ENCODE measurements around the gene RASA3.
"Not testable (repeated sequence)": the region's sequence is repeated elsewhere in the genome, so short reads cannot be mapped to it uniquely, and the experiment has no call there.

The RASA3 gene

GRCh38 chr13:113996912-113997745, 135.3 kb downstream of the RASA3 start:
- DNase-seq: no peak

- no peak for DNase-seq
These were observed 136.1 kb downstream of the RASA3 start for GRCh38 chr13:113996081-113996911.

GRCh38 chr13:113995051-113995601, 137.3 kb downstream of the RASA3 start:
- DNase-seq: no peak

DNA sequence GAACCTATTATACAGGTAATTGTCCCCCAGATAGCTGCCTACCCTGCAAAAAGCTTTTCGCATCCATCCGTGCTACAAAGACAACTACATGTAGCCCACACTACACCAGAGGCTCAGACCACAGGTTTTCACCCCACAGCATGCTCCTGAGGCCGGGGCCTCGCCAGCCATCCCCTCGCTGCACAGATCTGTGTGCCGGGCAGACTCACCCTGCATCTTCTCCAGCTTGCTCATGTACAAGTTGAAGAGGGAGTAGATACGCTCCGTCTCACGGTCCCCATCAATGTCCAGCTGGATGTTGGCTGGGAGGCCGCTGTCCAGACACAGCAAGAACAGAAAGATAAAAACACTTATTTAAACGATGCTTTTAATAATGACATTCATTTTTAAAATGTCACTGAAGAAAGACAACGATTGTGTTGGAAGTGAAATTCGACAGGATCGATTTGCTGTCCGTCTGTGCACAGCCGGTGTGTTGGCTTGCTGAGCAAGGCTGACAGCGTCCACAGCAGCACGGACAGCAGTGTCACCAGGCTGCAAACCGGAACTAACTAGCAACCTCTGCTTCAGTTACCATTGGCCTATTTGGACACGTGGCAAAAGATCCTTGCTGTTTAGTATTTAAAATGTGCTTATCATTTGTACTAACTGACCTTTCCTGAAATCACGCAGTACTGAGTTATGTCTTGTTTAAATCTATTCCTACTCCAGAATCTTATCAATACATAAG, 140.0 kb downstream of the RASA3 start:
- DNase-seq: no peak

GRCh38 chr13:113991676-113992179, 140.7 kb downstream of the RASA3 start:
- DNase-seq: no peak

DNA sequence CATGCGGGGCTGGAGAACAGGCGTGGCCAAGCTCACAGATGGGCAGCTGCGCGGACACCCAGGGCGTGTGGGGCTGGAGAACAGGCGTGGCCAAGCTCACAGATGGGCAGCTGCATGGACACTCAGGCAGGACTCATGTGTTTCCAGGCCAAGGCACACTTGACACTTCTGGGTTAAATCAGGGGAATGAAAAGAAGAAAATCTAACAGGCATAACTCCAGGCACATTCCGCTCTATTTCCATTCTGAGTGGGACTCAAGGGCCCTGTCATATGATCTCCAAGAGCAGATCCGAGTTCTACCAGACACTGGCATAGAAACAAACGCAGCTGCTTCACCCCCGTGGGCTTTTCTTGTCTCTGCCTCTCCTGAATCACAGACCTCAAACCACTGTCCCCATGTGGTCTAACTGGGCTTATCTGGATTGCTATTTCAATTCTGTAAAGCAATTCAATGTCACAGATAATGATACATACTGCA, 141.2 kb downstream of the RASA3 start:
- DNase-seq: no peak

GRCh38 chr13:113990321-113990837, 142.0 kb downstream of the RASA3 start:
- no peak for DNase-seq

DNA sequence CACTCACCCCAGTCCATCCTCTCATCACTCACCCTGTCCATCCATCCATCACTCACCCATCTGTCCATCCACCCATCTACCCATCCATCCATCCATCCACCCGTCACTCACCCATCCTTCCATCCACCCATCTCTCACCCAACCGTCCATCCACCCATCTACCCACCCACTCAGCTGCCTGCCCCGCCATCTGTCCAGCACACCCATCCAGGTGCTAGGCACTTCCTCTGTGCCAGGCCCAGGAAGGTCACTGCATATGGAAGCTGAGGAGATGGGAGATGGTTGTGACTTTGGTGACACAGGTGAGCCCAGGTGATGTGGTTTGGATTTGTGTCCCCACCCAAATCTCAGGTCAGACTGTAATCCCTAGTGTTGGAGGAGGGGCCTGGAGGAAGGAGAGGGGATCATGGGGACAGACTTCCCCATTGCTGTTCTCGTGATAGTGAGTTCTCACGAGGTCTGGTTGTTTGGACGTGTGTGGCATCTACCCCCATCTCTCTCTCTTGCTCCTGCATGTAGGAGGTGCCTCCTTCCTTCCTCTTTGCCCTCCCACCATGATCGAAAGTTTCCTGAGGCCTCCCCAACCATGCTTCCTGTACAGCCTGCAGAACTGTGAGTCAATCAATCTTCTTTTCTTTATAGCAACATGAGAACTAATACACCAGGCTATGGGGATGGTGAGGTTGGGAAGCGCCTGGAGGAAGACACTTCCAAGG, 142.7 kb downstream of the RASA3 start:
- no peak for DNase-seq

- not testable (repeated sequence) for DNase-seq
These were observed 143.6 kb downstream of the RASA3 start for GRCh38 chr13:113988859-113989258.

- no peak for DNase-seq
These were observed 150.1 kb downstream of the RASA3 start for GRCh38 chr13:113982296-113982661.

DNA sequence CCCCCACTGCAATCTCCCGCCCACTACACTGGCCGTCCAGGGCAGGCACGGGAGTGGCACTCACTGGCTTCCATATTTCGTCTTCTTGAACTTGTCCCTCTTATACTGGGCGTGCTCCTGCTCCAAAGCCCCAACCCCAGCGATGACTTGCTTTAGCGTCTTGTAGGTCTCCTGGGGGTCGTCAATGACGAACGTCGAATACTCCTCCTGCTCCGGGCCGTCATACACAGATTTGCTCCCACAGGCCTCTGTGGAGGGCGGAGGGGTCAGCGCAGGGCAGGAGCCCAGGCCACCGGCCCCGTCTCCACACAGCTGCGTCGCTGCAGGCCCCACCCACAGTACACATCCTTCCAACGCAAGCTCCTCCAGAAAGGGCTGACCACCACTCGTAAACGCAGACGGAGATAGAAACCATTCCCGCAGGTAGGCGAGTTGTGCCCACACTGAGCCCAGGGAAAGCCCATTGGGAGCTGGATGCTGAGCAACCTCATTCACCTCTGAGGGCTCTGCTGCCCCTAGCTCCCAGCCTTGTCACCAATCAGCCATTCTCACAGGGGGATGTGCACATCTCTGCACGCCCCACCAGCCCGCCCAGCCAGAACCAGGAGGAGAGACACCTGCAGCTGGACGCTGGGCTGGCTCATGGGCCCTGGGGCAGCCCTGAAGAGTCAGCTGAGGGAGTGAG, 150.7 kb downstream of the RASA3 start:
- no peak for DNase-seq

GRCh38 chr13:113981194-113981605, 151.2 kb downstream of the RASA3 start:
- no peak for DNase-seq

DNA sequence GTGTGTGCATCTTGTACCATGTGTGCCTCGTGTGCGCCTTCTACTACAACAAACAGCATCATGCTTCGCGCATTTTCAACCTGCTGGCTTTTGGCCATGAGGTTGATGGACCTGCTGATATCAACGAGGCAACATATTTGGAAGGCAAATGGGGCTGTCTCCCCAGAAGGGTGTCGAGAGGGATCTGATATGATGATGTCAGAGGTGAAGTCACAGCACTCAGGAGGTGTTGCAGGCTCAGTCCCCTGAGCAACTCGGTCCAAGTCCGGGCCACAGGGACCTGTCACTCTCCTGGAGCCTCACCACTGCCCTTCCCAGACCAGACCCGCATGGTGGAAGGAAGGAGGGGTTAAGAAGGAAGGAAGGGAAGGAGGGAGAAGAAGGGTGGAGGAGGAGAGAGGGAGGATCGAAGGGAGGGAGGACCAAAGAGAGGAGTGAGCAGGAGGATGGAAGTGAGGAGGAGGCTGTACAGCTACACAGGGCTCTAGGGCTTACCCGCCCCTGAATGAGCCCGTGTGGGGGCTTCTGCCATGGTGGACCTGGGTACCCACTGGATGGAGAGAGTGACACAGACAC, 151.8 kb downstream of the RASA3 start:
- DNase-seq: no peak

DNA sequence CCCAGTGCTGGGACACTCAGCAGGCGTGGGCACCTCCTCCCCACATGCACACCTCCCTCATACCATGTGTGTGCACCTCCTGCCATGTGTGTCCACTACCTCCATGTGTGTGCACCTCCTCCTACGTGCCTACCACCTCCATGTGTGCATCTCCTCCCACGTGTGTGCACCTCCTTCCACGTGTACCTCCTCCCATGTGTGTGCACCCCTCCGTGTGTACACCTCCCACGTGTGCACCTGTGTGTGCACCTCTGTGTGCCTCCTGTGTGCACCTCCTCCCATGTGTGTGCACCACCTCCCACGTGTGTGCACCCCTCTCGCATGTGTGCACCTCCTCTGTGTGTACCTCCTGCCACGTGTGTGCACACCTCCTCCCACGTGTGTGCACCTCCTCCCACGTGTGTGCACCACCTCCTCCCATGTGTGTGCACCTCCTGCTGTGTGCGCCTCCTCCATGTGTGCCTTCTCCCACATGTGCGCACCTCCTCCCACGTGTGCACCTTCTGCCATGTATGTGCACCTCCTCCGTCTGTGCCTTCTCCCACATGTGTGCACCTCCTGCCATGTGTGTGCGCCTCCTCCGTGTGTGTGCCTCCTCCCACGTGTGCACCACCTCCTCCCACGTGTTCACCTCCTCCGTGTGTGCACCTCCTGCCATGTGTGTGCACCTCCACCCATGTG, 152.5 kb downstream of the RASA3 start:
- no peak for DNase-seq

GRCh38 chr13:113978741-113979481, 153.5 kb downstream of the RASA3 start:
- DNase-seq: no peak

- no peak for DNase-seq
These were observed 154.4 kb downstream of the RASA3 start for GRCh38 chr13:113977976-113978375.

DNA sequence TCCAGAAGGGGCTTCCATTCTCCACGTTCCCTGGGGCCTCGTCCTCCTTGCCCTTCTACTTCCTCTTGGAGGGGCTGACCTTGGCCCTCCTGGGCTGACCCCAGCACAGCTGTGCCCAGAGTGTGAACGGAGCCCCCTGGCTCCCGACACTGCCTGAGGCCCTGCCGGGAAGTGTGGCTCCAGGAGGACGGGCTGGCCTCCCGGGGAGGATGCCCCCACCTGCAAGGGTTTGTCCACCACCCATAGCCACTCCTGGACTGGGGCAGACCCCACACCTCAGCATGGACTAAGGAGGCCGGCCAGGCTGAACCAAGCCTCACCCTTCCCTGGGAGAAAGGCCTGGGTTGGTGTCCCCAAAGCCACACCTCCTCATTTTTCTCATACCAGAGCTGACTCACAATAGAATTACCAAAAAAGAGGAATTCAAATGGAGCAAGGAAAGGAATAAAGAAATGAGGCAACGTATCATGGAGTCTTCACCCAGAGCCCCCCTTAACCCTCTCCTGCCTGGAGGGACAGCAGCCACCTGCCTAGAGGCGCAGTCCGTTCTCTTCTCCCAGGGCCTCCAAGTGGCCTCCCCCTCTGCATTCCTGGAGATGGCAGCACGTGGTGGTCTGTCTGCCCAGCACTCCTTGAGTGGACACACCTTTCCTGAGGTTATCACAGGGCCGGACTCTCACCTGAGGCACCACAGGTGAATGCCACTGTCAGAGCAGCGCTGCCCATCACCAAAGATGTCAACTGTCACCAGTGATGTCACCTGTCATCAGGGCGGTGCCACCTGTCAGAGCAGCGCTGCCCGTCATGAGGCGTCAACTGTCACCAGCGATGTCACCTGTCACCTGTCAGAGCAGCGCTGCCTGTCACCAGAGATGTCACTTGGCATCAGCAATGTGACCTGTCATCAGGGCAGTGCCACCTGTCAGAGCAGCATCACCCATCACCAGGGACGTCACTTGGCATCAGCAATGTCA, 155.4 kb downstream of the RASA3 start:
- DNase-seq: no peak

DNA sequence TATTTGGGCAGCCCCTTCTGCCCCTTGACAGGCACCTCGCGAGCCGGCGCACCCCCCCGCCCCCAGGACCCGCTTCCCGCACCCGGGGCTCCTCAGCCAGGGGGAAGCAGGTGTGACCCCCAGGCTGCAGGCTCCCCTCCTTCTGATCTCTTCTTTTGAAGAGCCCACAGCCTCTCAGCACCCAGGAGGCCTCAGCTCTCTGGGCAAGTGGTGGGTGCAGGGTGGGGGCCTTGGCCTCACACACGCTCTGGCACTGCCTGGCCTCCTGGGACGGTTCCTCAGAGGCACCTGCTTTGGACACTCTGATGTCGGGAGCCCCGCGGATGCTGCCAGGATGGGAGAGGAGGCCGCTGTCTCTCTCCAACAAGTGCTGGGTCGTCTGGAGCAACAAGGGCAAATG, 157.0 kb downstream of the RASA3 start:
- DNase-seq: no peak

Measured in activated T-cell treated with anti-CD3 and anti-CD28 coated beads, Interleukin-2, amount 50 U/mL, for 48 hours (primary cell).